Measurements from ENCODE around the gene ABRACL.

Gene ABRACL

DNA sequence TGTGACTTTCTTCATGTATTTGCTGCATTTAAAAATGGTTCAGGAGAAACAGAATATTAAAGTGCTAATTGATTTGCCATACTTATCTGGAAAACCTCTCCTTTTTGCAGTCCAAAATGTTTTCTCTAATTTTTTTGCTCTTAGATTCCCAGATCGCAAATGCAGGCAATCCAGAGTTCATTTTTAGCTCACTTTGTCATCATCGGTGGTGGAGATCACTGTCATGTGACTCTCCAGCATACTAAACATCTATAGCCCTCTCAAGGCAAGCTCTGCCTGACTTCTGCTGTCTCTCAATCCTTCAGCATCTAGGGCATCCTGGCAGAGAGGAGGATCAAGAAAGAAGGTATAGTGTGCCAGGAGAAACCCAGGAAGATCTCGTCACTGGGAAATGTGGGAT lies 24.8 kb downstream of the ABRACL start:
- in situ Hi-C loops (cut with MboI; ENCODE audit: low pct_unique_long_range_greater_than_20kb, low sequenced_read_pairs, unreplicated experiment), result no loop called here
- DNase-seq (ENCODE audit: low spot score), result no peak

DNA sequence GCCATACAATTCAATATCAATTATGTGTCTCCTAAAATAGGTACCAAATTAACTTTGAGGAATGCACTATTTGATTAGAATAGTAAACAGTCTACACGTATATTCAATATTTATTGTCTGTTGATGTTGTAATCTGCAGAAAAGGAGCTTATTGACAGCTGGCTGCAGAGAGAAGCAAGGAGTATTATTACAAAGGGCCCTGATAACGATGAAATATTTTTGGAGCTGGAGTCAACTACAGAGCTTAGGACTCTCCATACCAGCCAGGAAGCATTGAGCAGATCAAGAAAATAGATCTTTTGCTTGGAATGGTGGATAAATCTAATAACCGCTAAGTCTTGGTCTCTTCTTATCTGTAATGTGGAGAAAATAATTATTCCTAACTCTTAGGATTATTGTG lies 25.5 kb downstream of the ABRACL start:
- in situ Hi-C loops (cut with MboI; ENCODE audit: low pct_unique_long_range_greater_than_20kb, low sequenced_read_pairs, unreplicated experiment), result no loop called here
- TF ChIP-seq, protein P1, sequence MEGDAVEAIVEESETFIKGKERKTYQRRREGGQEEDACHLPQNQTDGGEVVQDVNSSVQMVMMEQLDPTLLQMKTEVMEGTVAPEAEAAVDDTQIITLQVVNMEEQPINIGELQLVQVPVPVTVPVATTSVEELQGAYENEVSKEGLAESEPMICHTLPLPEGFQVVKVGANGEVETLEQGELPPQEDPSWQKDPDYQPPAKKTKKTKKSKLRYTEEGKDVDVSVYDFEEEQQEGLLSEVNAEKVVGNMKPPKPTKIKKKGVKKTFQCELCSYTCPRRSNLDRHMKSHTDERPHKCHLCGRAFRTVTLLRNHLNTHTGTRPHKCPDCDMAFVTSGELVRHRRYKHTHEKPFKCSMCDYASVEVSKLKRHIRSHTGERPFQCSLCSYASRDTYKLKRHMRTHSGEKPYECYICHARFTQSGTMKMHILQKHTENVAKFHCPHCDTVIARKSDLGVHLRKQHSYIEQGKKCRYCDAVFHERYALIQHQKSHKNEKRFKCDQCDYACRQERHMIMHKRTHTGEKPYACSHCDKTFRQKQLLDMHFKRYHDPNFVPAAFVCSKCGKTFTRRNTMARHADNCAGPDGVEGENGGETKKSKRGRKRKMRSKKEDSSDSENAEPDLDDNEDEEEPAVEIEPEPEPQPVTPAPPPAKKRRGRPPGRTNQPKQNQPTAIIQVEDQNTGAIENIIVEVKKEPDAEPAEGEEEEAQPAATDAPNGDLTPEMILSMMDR (IDR thresholded peaks at IDR 0.05; ENCODE audit: extremely low read depth, insufficient read depth, missing control alignments), result no peak
- DNase-seq (ENCODE audit: low spot score), result no peak

More for the DNA sequence above, 24.8 kb downstream of the ABRACL start:
- TF ChIP-seq, protein P1 (IDR thresholded peaks at IDR 0.05; ENCODE audit: extremely low read depth, insufficient read depth, missing control alignments), result no peak

DNA sequence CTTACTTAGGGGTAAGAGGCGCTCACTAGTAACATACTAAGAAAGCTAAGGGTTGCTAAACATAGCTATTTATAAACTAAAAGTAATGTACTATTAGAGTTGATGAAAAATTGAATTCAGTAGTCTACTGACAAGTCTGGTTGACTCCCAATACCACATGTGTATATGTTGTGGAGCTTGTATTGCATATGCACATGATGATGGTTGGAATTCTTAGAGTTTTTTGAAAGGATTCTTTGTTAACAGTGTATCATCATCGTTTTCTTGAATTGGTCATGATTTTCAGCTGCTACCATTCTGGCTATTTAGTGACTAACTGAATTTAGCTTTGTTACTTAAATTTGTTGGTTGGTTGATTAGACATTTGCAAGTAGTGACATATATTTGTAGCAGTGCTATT lies 27.2 kb downstream of the ABRACL start:
- TF ChIP-seq, protein P1 (IDR thresholded peaks at IDR 0.05; ENCODE audit: extremely low read depth, insufficient read depth, missing control alignments), result no peak
- in situ Hi-C loops (cut with MboI; ENCODE audit: low pct_unique_long_range_greater_than_20kb, low sequenced_read_pairs, unreplicated experiment), result no loop called here
- no peak for DNase-seq (ENCODE audit: low spot score)

DNA sequence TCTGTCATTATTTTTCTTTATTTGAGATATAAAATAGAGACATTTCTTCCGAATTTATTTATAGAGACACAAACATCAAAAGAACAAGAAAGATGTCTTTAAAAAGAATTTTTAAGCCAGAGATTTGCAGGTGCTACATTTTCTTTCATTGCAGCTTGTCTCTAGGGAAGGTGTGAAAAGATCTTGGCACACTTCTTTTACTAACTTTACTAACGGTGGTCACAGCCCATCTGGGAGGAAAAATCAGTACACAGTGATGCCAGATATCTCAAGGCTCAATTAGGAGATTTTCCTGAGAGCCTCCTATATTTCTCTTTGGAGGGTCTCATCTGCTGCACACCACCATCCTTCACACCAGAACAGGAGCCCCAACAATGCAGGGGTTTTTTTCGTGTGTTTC lies 29.5 kb downstream of the ABRACL start:
- TF ChIP-seq, protein P1 (IDR thresholded peaks at IDR 0.05; ENCODE audit: extremely low read depth, insufficient read depth, missing control alignments), result no peak
- no peak for DNase-seq (ENCODE audit: low spot score)
- in situ Hi-C loops (cut with MboI; ENCODE audit: low pct_unique_long_range_greater_than_20kb, low sequenced_read_pairs, unreplicated experiment), result no loop called here

- in situ Hi-C loops (cut with MboI; ENCODE audit: low pct_unique_long_range_greater_than_20kb, low sequenced_read_pairs, unreplicated experiment), result no loop called here
- TF ChIP-seq, protein P1 (IDR thresholded peaks at IDR 0.05; ENCODE audit: extremely low read depth, insufficient read depth, missing control alignments), result no peak
- DNase-seq (ENCODE audit: low spot score), result no peak
Observed at GRCh38 chr6:139060332-139060731, 31.8 kb downstream of the ABRACL start.

DNA sequence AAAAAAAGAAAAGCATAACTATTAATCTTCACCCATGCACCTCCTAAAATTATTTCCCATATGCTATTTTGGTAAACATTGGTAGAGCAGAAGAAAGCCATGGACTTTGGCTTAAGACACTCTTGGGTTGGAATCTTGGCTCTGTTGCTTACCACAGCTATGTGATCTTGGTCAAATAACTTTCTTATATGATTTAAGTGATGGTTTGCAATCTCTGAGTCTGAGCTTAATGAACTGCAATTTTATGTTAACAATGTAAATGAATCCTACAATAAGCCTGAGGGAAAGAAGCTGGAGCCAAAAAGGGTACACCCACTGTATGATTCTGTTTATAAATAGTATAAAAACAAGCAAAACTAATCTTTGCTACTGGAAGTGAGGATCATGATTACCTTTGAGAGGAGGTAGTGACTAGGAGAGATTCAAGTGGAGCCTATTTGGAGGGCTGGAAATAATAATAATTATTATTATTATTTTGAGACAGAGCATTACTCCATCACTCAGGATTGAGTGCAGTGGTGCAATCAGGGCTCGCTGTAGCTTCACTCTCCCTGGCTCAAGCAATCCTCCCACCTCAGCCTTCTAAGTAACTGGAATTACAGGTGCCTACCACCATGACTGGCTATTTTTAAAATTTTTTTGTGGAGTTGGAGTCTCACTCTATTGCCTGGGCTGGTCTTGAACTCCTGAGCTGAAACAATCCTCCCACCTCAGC lies 34.5 kb downstream of the ABRACL start:
- in situ Hi-C loops (cut with MboI; ENCODE audit: low pct_unique_long_range_greater_than_20kb, low sequenced_read_pairs, unreplicated experiment), result no loop called here
- DNase-seq (ENCODE audit: low spot score), result no peak
- TF ChIP-seq, protein P1 (IDR thresholded peaks at IDR 0.05; ENCODE audit: extremely low read depth, insufficient read depth, missing control alignments), result no peak

Data from GM13977 (cell line).